Measurements from ENCODE around the gene MPIG6B.

The MPIG6B gene, protein sequence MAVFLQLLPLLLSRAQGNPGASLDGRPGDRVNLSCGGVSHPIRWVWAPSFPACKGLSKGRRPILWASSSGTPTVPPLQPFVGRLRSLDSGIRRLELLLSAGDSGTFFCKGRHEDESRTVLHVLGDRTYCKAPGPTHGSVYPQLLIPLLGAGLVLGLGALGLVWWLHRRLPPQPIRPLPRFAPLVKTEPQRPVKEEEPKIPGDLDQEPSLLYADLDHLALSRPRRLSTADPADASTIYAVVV

DNA sequence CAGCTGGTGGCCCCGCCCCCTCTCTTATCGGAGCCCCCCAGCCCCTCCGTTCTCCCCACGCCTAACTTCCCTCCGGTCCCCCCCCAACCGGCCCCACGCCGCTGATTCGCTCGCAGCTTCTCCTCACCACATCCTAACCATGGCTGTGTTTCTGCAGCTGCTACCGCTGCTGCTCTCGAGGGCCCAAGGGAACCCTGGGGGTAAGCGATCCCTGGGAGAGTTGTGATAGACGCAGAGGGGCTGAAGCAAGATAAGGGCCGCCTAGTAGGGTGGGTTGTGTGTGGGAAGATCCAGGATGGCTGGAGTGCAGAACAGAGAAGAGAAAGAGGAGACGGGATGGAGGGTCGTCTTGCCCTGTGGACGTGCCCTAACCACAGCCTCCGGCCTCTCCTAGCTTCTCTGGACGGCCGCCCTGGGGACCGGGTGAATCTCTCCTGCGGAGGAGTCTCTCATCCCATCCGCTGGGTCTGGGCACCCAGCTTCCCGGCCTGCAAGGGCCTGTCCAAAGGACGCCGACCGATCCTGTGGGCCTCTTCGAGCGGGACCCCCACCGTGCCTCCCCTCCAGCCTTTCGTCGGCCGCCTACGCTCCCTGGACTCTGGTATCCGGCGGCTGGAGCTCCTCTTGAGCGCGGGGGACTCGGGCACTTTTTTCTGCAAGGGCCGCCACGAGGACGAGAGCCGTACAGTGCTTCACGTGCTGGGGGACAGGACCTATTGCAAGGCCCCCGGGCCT is at the start of gene MPIG6B:
Gene MPIG6B (plus strand): TSS at position 129 of the 735 bp plus-strand sequence. CDS start 11 bp downstream, at position 140.
- TF ChIP-seq, protein P1, sequence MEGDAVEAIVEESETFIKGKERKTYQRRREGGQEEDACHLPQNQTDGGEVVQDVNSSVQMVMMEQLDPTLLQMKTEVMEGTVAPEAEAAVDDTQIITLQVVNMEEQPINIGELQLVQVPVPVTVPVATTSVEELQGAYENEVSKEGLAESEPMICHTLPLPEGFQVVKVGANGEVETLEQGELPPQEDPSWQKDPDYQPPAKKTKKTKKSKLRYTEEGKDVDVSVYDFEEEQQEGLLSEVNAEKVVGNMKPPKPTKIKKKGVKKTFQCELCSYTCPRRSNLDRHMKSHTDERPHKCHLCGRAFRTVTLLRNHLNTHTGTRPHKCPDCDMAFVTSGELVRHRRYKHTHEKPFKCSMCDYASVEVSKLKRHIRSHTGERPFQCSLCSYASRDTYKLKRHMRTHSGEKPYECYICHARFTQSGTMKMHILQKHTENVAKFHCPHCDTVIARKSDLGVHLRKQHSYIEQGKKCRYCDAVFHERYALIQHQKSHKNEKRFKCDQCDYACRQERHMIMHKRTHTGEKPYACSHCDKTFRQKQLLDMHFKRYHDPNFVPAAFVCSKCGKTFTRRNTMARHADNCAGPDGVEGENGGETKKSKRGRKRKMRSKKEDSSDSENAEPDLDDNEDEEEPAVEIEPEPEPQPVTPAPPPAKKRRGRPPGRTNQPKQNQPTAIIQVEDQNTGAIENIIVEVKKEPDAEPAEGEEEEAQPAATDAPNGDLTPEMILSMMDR (IDR thresholded peaks at IDR 0.05; ENCODE audit: low read depth, low read length): no peak
- no peak for DNase-seq (ENCODE audit: extremely low read depth, low read depth)

DNA sequence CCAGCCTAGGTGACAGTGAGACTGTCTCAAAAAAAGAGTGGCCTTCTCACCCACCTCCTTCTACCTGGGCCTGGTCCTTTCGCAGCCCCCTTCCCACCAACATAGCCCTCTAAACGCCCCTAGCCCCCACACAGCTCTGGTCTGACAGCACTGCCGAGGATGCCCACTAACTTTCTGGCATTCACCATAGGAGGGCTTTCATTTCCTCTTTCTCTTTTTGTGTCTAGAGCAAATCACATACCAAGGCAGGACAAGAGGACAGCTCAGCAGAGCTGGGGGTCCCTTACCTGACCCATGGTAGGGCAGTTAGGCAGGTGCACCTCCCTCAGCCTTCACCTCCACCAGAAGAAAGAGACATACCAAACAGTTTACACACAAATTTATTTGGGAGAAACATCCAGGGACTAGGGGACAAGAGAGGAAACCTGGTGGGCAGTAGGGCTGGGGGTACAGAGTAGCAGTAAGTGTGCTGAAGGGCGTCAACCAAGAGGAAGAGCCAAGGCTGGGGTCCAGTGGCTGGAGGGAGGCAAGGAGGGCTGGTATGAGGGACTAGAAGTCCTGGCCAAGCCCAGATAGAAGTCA is 46.8 kb upstream of the MPIG6B start:
- DNase-seq (ENCODE audit: extremely low read depth, low read depth): no peak
- TF ChIP-seq, protein P1 (IDR thresholded peaks at IDR 0.05; ENCODE audit: low read depth, low read length): no peak

DNA sequence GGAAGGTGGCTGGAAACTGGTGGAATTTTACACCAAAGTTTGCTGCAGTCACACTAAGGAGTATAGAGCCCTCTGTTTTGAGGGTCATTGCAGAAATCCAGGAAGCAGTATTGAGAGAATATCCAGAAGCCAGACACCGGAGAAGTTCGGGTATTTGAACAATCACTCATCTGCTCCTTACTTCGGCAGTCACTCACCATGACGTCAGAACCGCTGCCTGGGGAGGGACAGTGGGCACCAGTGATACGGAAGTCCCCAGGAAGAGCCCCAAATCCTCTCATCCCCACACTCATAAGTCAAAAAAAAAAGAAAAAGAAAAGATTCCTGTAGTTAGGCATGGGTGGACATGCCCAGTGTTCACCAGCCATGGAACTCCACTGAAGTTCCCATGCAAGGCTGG is 46.3 kb upstream of the MPIG6B start:
- DNase-seq (ENCODE audit: extremely low read depth, low read depth): no peak
- TF ChIP-seq, protein P1 (IDR thresholded peaks at IDR 0.05; ENCODE audit: low read depth, low read length): no peak

DNA sequence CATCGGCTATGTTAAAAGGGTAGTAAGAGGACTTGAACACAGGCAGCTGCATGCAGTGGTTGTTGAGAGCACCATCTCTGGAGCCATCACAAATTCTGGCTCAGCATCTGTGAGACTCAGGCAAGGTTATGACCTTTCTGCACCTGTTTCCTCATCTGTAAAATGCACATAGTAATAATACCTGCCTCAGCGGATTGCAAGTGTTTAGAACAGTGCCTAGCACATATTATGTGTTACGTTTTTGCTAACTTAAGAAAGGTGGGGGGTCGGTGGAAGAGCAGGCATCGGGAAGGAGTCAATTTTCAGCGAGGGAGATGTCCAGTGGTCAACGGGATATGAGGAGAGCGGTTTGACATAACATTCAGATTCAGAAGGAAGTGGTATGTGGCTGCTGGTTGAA is 45.2 kb upstream of the MPIG6B start:
- TF ChIP-seq, protein P1 (IDR thresholded peaks at IDR 0.05; ENCODE audit: low read depth, low read length): no peak
- no peak for DNase-seq (ENCODE audit: extremely low read depth, low read depth)

DNA sequence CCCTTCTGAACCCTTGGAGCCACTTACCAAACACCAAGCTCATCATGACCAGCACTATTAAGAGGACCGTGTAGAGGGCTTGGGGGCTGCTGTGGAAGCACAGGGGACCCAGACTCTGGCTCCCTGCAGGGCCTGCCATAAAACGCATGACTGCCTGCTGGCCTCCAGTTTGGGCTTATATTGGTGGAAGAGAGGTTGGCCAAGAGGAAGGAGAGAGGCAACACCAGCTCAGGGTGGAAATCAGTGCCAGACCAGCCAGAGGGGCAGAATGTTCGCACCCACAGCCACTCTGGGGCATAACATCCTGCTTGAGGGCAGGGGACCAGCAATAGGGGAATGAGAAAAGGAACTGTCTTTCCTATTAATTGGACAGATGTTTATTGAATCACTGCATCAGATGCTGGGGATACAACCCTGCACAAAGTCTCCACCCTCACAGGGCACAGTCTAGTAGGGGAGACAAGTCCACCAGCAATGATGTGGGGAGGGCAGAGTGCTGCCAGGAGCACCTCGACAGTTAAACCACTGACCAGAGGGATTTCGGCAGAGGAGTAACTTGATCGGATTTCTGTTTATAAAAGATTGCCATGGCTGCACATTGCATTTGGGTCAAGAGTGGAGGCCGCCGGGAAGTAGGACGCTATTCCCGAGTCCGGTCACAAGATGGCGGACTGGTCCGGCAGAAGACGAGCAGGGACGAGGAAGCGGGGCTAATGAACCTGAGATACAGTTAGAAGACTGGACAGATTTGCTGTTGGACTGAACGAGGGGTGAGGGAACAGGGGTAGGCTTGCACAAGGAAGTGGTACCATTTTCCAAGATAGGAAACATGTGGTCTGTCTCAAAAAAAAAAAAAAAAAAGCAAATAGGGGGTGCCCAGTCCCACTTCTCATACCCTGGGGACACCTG is 42.7 kb upstream of the MPIG6B start, which contains the start of gene LY6G5C:
Gene LY6G5C (minus strand): TSS at position 842 of the 909 bp plus-strand sequence. CDS start 694 bp downstream, at position 148.
- TF ChIP-seq, protein P1 (IDR thresholded peaks at IDR 0.05; ENCODE audit: low read depth, low read length): peak; percentile 73
- DNase-seq (ENCODE audit: extremely low read depth, low read depth): peak; percentile 89

DNA sequence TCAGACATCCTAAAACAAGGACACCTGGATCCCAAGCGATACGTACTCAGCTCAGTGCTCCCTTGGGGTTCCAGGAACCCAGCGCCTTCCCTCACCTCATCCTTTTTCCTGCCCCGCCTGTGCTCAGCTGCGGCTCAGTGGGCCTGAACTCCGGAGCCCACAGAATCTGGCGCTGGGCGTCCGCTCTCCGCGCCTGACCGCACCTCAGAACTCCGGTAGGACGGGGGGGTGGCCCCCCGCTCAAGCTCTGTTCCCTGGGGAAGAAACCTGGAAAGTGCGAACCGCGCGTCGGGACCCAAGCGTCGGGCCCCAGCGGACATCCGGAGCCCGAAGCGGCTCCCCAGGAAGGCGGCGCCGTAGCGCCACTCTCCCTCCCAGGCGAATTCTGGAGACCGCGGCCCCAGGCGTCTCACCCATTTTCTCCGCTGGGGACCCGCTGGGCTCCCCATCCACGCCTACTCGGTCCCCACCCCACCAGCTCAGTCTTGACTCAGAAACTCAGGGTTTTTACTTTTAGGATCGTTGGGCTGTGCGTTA is 42.0 kb upstream of the MPIG6B start:
- TF ChIP-seq, protein P1 (IDR thresholded peaks at IDR 0.05; ENCODE audit: low read depth, low read length): peak; percentile 26
- no peak for DNase-seq (ENCODE audit: extremely low read depth, low read depth)

Data from AG09319 (cell line).